K562 (cell line): ENCODE results near the gene NR6A1. TPM values are rescaled to one million over a fixed set of nuclear protein-coding genes. Genes with fewer than 3 reads are reported as not detected.
A peak's percentile ranks its signal among the peaks of the same experiment; 100 is the strongest.

ENCODE experiments used
- EP400 ChIP-seq: fragments of 450-650 bp; IDR thresholded peaks from 2 replicates; pipeline ENCODE4 v1.6.1; 2017; ENCODE audit warnings: antibody characterized with exemption, mild to moderate bottlenecking, moderate library complexity
- ETV1 ChIP-seq: fragments of 450-650 bp; conservative IDR thresholded peaks from 2 replicates; pipeline ENCODE4 v1.6.1; 2016; ENCODE audit warnings: missing genetic modification characterization, control low read depth, low read depth, missing compliant biosample characterization
- FOSL1 ChIP-seq: fragments of 200-800 bp; sonication (Bioruptor generic); conservative IDR thresholded peaks from 2 replicates; pipeline ENCODE4 v1.6.1; 2016; ENCODE audit warnings: missing genetic modification characterization, missing compliant biosample characterization
- GTF2F1 ChIP-seq: IDR thresholded peaks from 2 replicates; pipeline ENCODE4 v1.6.1; 2011; ENCODE audit warnings: low read depth, low read length, improper control_type of control experiment
- MEIS2 ChIP-seq: fragments of 450-650 bp; IDR thresholded peaks from 2 replicates; pipeline ENCODE4 v1.6.1; 2014; ENCODE audit warnings: mild to moderate bottlenecking; ENCODE audit not compliant: partially characterized antibody
- MTA3 ChIP-seq: fragments of 450-650 bp; formaldehyde crosslinking; IDR thresholded peaks from 2 replicates; pipeline ENCODE4 v1.6.1; 2017; ENCODE audit warnings: mild to moderate bottlenecking, borderline replicate concordance
- MYBL2 ChIP-seq, 2 experiments: fragments of 450-650 bp in 1 of 2; sonication (generic) in 1 of 2; formaldehyde crosslinking in 1 of 2; IDR thresholded peaks; 2 replicates each; pipeline versions ENCODE4 v1.6.1 to v1.8.1; 2017 to 2022; ENCODE audit warnings: borderline replicate concordance in 1 of 2, inconsistent platforms in 1 of 2, low read depth in 1 of 2, mild to moderate bottlenecking in 1 of 2, missing genetic modification reagents in 1 of 2, moderate library complexity in 1 of 2
- NFIC ChIP-seq: fragments of 450-650 bp; IDR thresholded peaks from 2 replicates; pipeline ENCODE4 v1.6.1; 2017; ENCODE audit warnings: mild to moderate bottlenecking, inconsistent platforms
- PHF21A ChIP-seq: fragments of 450-650 bp; IDR thresholded peaks from 2 replicates; pipeline ENCODE4 v1.6.1; 2017; ENCODE audit warnings: low read depth, borderline replicate concordance
- POLR3G ChIP-seq: IDR thresholded peaks from 2 replicates; pipeline ENCODE4 v1.6.1; 2011; ENCODE audit not compliant: insufficient read length, insufficient replicate concordance; ENCODE audit errors: extremely low read depth
- TEAD4 ChIP-seq, 2 experiments: sonication (generic) in 1 of 2; formaldehyde crosslinking in 1 of 2; IDR thresholded peaks; 2 replicates each; pipeline versions ENCODE4 v1.6.1 to v1.8.0; 2012 to 2022; ENCODE audit warnings: borderline replicate concordance in 1 of 2, inconsistent platforms in 1 of 2, low read length in 1 of 2, mild to moderate bottlenecking in 1 of 2, missing genetic modification reagents in 1 of 2
- TRIM24 ChIP-seq, 2 experiments: fragments of 450-650 bp; IDR thresholded peaks; 2 replicates each; pipeline ENCODE4 v1.6.1; 2016
- ZNF175 ChIP-seq: fragments of 200-800 bp; sonication (Bioruptor generic); IDR thresholded peaks from 2 replicates; pipeline ENCODE4 v1.6.1; 2016; ENCODE audit warnings: low read depth, mild to moderate bottlenecking, missing genetic modification characterization, missing compliant biosample characterization
- ZNF717 ChIP-seq: fragments of 250-450 bp; sonication (Bioruptor Pico); IDR thresholded peaks from 2 replicates; pipeline ENCODE4 v1.5.0; 2021
- polyA plus RNA-seq, 8 experiments: library from polyadenylated mRNA; depleted of rRNA in 4 of 8; stranded (reverse) in 5 of 8; unstranded in 3 of 8; fragments of >200 nt; fragmentation: Nextera tagmentation in 2 of 8; fragmentation: Illumina TruSeq in 1 of 8; extraction: Ambion mirVana in 2 of 8; extraction: Trizol in 1 of 8; gene quantifications; 2 replicates each; pipeline versions ENCODE4 v1.2.1 to v1.2.3, GENCODE V29; 2011 to 2014; ENCODE audit warnings: inconsistent platforms in 1 of 8, missing spikeins in 1 of 8
- total RNA-seq, 7 experiments: library from RNA; depleted of rRNA in 6 of 7; stranded (reverse); fragments of >200 nt in 6 of 7; fragmentation: Illumina TruSeq in 2 of 7; extraction: Trizol in 2 of 7; gene quantifications; 2 replicates each; pipeline versions ENCODE4 v1.2.1 to v1.2.3, GENCODE V29; 2011 to 2021; ENCODE audit warnings: low replicate concordance in 1 of 7
- TF ChIP-seq, protein P1 (sequence below): fragments of 200-800 bp; sonication (Bioruptor generic); IDR thresholded peaks from 2 replicates; pipeline ENCODE4 v1.6.1; 2017; ENCODE audit warnings: missing genetic modification characterization, missing compliant biosample characterization
- TF ChIP-seq, protein P2 (sequence below): fragments of 450-650 bp; IDR thresholded peaks from 2 replicates; pipeline ENCODE4 v1.6.1; 2017; ENCODE audit warnings: antibody characterized with exemption, mild to moderate bottlenecking
- TF ChIP-seq, protein P3 (sequence below): fragments of 450-650 bp; IDR thresholded peaks from 2 replicates; pipeline ENCODE4 v1.6.1; 2016

Gene NR6A1
- total and polyA plus RNA-seq, 9 of the 15 experiments (the other 6 are each of a cell fraction or from before 2014, with no cell fraction given), result 9.7 to 55.4 (median 28.3) TPM

DNA sequence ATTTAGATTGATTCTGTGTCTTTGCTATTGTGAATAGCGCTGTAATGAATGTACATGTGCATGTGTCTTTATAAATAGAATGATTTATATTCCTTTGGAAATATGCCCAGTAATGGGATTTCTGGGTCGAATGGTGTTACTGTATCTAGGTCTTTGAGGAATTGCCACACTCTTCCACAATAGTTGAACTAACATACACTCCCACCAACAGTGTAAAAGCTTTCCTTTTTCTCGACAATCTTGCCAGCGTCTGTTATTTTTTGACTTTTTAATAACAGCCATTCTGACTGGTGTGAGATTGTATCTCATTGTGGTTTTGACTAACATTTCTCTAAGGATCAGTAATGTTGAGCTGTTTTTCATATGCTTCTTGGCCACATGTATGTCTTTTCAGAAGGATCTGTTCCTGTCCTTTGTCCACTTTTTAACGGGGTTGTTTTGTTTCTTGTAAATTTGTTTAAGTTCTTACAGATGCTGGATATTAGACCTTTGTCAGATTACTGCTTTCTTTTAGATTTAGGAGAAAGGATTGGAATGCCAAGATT is 139.0 kb downstream of the NR6A1 start (continued):
- TF ChIP-seq POLR3G (no peak), GTF2F1 (no peak), MYBL2 (IDR thresholded peaks at IDR 0.05; ENCODE audit: low read depth) (peak; percentile 52; the same call in 1 of the 2 replicates), MYBL2 (CRISPR knock-in tag; IDR thresholded peaks at IDR 0.05; ENCODE audit: borderline replicate concordance) (no peak), EP400 (no peak), ZNF175 (CRISPR knock-in tag) (no peak), MEIS2 (peak; percentile 63), FOSL1 (tag) (peak; percentile 15; the same call in 1 of the 2 replicates), ZNF717 (CRISPR knock-in tag) (no peak), ETV1 (tag) (no peak), TRIM24 (IDR thresholded peaks at IDR 0.05) (no peak), MTA3 (no peak), TEAD4 (IDR thresholded peaks at IDR 0.05; ENCODE audit: low read length) (peak; percentile 23; the same call in 1 of the 2 replicates), TEAD4 (CRISPR knock-in tag; IDR thresholded peaks at IDR 0.05; ENCODE audit: borderline replicate concordance) (no peak), NFIC (0 out of 2 replicates have a peak, but pooled peaks have one; percentile 8), PHF21A (no peak)
- TF ChIP-seq, protein P1, sequence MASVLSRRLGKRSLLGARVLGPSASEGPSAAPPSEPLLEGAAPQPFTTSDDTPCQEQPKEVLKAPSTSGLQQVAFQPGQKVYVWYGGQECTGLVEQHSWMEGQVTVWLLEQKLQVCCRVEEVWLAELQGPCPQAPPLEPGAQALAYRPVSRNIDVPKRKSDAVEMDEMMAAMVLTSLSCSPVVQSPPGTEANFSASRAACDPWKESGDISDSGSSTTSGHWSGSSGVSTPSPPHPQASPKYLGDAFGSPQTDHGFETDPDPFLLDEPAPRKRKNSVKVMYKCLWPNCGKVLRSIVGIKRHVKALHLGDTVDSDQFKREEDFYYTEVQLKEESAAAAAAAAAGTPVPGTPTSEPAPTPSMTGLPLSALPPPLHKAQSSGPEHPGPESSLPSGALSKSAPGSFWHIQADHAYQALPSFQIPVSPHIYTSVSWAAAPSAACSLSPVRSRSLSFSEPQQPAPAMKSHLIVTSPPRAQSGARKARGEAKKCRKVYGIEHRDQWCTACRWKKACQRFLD (CRISPR knock-in tag), result 0 out of 2 replicates have a peak, but pooled peaks have one; percentile 33
- TF ChIP-seq, protein P2, sequence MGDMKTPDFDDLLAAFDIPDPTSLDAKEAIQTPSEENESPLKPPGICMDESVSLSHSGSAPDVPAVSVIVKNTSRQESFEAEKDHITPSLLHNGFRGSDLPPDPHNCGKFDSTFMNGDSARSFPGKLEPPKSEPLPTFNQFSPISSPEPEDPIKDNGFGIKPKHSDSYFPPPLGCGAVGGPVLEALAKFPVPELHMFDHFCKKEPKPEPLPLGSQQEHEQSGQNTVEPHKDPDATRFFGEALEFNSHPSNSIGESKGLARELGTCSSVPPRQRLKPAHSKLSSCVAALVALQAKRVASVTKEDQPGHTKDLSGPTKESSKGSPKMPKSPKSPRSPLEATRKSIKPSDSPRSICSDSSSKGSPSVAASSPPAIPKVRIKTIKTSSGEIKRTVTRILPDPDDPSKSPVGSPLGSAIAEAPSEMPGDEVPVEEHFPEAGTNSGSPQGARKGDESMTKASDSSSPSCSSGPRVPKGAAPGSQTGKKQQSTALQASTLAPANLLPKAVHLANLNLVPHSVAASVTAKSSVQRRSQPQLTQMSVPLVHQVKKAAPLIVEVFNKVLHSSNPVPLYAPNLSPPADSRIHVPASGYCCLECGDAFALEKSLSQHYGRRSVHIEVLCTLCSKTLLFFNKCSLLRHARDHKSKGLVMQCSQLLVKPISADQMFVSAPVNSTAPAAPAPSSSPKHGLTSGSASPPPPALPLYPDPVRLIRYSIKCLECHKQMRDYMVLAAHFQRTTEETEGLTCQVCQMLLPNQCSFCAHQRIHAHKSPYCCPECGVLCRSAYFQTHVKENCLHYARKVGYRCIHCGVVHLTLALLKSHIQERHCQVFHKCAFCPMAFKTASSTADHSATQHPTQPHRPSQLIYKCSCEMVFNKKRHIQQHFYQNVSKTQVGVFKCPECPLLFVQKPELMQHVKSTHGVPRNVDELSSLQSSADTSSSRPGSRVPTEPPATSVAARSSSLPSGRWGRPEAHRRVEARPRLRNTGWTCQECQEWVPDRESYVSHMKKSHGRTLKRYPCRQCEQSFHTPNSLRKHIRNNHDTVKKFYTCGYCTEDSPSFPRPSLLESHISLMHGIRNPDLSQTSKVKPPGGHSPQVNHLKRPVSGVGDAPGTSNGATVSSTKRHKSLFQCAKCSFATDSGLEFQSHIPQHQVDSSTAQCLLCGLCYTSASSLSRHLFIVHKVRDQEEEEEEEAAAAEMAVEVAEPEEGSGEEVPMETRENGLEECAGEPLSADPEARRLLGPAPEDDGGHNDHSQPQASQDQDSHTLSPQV, result no peak
- TF ChIP-seq, protein P3, sequence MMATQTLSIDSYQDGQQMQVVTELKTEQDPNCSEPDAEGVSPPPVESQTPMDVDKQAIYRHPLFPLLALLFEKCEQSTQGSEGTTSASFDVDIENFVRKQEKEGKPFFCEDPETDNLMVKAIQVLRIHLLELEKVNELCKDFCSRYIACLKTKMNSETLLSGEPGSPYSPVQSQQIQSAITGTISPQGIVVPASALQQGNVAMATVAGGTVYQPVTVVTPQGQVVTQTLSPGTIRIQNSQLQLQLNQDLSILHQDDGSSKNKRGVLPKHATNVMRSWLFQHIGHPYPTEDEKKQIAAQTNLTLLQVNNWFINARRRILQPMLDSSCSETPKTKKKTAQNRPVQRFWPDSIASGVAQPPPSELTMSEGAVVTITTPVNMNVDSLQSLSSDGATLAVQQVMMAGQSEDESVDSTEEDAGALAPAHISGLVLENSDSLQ, result peak; percentile 12; the same call in 1 of the 2 replicates
- TF ChIP-seq, all 486 proteins: peak for 9
